ENCODE results near the gene ELMOD1. TPM values are rescaled to one million over a fixed set of nuclear protein-coding genes. Genes with fewer than 3 reads are reported as not detected.

The ELMOD1 gene
- total RNA-seq, 1 donor from 2014 or later = 2.3 TPM

- H3K27me3 ChIP-seq (ENCODE audit: low read depth) = peaks cover 71% of the 10 kb centered on the region
- peaks cover 7% of the 10 kb centered on the region for H3K4me1 ChIP-seq
- no peaks in the 10 kb centered on the region for H3K36me3 ChIP-seq
- no peaks in the 10 kb centered on the region for H3K9me3 ChIP-seq (replicated peaks)
- TF ChIP-seq, protein P1, sequence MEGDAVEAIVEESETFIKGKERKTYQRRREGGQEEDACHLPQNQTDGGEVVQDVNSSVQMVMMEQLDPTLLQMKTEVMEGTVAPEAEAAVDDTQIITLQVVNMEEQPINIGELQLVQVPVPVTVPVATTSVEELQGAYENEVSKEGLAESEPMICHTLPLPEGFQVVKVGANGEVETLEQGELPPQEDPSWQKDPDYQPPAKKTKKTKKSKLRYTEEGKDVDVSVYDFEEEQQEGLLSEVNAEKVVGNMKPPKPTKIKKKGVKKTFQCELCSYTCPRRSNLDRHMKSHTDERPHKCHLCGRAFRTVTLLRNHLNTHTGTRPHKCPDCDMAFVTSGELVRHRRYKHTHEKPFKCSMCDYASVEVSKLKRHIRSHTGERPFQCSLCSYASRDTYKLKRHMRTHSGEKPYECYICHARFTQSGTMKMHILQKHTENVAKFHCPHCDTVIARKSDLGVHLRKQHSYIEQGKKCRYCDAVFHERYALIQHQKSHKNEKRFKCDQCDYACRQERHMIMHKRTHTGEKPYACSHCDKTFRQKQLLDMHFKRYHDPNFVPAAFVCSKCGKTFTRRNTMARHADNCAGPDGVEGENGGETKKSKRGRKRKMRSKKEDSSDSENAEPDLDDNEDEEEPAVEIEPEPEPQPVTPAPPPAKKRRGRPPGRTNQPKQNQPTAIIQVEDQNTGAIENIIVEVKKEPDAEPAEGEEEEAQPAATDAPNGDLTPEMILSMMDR (IDR thresholded peaks at IDR 0.05; ENCODE audit: borderline replicate concordance) = no peak
- no peak within 1 kb of the TSS for H3K4me3 ChIP-seq
- H3K27ac ChIP-seq (replicated peaks) = no peak within 1 kb of the TSS
- no peak for DNase-seq
- intact Hi-C loops (cut with micrococcal nuclease) = no loop called here
These were observed 121.2 kb downstream of the ELMOD1 start, which contains the start of gene SLN for GRCh38 chr11:107711861-107712755. Gene SLN (minus strand): TSS chr11:107712056.

- Histone ChIP-seq H3K27ac (replicated peaks) (no peak overlapping the region), H3K4me3 (no peak overlapping the region), H3K9me3 (replicated peaks) (no peaks in the 10 kb centered on the region), H3K36me3 (no peaks in the 10 kb centered on the region), H3K27me3 (ENCODE audit: low read depth) (peaks cover 68% of the 10 kb centered on the region), H3K4me1 (peaks cover 7% of the 10 kb centered on the region)
- DNase-seq = no peak
- intact Hi-C loops (cut with micrococcal nuclease) = no loop called here
- TF ChIP-seq, protein P1 (IDR thresholded peaks at IDR 0.05; ENCODE audit: borderline replicate concordance) = no peak
These were observed 122.1 kb downstream of the ELMOD1 start for GRCh38 chr11:107713009-107713408.

Other genes starting within 250 kb of the ELMOD1 start
- 9.4 TPM for gene CWF19L2, start 133.3 kb upstream of the ELMOD1 start, total RNA-seq
- gene ALKBH8, start 25.4 kb upstream of the ELMOD1 start, total RNA-seq = 6.7 TPM
- 64.0 TPM for gene SLN, start 120.9 kb downstream of the ELMOD1 start, total RNA-seq